ENCODE measurements around the gene AKT2.

DNA sequence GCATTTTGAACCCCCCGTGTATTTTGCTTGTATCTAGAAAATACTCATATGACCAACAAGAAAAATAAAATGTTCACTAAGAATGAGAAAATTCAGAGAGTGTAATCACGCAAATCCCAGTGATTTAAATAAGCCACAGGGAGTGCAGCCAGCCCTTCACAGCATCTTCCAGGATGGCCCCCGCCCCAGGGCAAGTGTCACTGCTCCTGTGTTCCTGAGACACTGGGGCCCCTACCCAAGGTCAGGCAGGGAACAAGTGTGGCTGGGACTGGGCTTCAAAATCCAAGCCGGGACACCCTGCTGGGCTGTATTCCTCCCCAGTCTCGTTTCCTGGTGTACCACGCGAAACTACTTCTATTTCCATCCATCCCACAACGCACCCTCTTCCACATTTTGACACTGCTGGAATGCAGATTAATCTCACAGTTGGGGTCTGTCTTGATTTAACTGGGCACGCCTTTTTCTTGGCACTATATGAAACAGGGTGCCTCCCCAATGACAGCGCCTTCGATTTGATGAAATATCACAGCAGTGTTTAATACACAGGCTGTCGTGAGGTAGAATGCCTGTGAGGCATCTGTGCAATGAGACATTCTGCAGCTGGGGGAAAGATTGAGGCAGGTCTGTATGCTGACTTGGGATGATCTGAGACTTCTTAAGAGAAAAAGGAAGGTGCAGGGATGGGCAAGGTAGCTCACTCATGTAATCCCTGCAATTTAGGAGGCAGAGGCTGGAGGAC is 40.4 kb downstream of the AKT2 start:
- TF ChIP-seq POLR2A (IDR thresholded peaks at IDR 0.05; ENCODE audit: low read depth, low read length), result no peak
- TF ChIP-seq TAF1 (IDR thresholded peaks at IDR 0.05; ENCODE audit: low read depth, low read length), result no peak
- no peak for TF ChIP-seq POLR2AphosphoS5 (IDR thresholded peaks at IDR 0.05; ENCODE audit: low read depth, low read length)
- TF ChIP-seq POU2F2 (IDR thresholded peaks at IDR 0.05; ENCODE audit: low read depth, low read length), result no peak
- no peak for TF ChIP-seq SPI1 (IDR thresholded peaks at IDR 0.05; ENCODE audit: low read depth, low read length)
